Measurements from ENCODE around the gene LSAMP.
A peak's percentile ranks its signal among the peaks of the same experiment; 100 is the strongest.

The LSAMP gene

GRCh38 chr3:115838786-115839185 is 606.5 kb downstream of the LSAMP start:
- no peak for DNase-seq (ENCODE audit: low read depth)

- DNase-seq (ENCODE audit: low read depth), result no peak
These were observed 608.3 kb downstream of the LSAMP start for GRCh38 chr3:115836944-115837343.

DNA sequence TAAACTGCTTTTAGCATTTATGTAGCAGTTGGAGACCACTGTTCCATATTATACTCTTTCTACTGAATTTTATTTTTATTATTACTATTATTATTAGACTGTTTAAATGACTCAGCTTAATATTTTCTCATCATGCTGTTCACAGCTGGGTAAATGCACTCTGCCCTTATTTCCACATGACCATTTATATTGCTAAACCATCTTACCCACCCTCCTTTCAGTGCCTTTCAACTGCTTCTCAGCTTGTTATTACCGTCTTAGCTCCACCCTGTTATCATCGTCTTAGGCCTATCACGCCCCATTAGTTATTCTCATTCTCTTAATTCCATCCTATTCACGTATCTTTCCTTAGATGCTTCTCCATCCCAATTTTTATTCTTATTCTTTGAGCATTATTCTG is 609.3 kb downstream of the LSAMP start:
- DNase-seq (ENCODE audit: low read depth), result no peak

- DNase-seq (ENCODE audit: low read depth), result no peak
These were observed 611.2 kb downstream of the LSAMP start for GRCh38 chr3:115834068-115834467.

DNA sequence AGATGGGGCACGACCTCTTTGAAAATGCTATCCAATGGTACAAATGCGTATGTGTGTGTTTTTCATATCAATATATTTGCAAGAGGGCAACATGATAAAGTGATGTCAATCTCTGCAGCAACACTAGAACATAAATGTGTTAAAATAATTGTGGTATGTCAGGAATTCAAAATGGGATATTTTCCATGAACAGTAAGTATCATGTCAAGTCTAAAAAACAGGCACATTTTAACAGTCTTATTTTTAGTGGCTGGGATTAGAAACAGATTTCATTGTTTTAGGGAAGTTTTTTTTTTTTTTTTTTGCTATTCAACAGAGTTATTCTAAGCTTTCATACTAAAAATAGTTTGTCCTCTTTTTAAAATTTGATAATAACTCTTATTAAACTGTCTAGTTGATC is 612.2 kb downstream of the LSAMP start:
- DNase-seq (ENCODE audit: low read depth), result no peak

DNA sequence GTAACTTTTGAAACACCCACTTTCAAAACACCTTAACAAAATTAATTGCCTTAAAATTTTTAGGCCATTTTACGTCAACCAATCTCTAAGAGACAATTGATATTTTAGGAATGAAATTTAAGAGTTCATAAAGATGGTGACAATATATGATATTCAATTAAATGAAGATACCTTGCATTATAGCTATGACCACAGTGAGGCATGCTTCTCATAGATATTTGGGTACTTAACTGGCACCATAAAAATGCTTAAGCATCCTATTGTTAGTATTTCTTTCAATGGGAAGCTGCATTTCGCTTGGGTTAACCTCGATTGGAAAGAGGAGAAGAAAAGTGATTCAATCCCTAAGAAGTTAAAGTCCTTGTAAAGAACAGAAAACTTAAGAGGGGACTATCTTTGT is 613.0 kb downstream of the LSAMP start:
- DNase-seq (ENCODE audit: low read depth), result no peak

DNA sequence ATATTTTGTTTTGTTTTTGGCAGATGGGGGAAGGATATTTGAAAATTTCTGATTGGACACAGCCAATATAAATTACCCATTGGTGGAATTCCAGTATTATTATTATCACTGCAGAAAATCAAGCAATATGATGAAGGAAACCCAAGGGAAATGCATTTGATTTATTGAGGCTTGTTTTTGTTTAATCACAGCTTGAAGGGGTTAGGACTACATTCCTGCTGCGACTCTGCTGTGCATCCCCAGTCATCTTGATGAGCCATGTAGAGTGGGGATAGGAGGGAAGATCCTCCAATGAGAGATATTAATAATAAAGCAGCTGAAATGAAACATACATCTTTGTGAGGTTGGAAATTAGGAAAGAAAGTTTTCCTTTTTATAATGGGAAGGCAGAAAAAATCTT is 613.4 kb downstream of the LSAMP start:
- no peak for DNase-seq (ENCODE audit: low read depth)

GRCh38 chr3:115830764-115831395 is 614.4 kb downstream of the LSAMP start:
- DNase-seq (ENCODE audit: low read depth), result no peak

DNA sequence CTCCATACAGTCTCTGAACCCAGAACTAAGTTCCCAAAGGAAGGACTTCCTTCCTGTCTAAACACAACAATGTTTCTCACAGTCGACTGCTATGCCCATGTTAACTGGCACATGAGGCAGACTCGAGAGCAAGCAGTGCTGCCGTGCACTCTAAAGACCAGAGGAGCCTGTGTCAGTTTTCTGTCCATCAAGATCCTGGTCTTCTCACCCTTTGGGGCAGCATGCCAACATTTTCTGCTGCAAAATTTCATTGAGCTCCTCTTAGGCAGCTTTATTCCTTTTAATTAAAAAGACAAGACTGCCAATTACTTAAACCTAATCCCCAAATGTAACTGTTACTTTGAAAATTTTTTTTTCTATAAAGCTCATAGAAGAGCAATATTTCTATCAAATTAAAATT is 616.9 kb downstream of the LSAMP start:
- no peak for DNase-seq (ENCODE audit: low read depth)

DNA sequence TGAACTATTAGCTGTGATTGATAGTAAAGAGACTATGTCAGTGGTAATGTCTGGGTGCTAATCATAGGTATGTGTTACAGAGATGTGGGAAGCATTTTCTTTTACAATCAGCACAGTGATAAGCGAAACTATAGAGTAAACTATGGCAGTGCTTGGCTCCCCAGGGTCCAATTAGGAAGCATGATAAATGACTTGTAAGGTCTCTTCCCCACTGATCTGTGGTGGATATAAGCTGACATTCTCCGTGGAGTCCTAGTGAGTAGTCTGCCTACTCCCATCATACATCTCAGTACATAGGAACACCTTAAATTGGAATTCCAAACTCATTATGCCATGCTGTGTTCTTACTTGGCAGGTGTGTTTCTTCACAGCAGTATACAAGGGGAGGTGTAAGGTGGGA is 617.8 kb downstream of the LSAMP start:
- DNase-seq (ENCODE audit: low read depth), result no peak

- DNase-seq (ENCODE audit: low read depth), result no peak
These were observed 620.2 kb downstream of the LSAMP start for GRCh38 chr3:115825046-115825445.

DNA sequence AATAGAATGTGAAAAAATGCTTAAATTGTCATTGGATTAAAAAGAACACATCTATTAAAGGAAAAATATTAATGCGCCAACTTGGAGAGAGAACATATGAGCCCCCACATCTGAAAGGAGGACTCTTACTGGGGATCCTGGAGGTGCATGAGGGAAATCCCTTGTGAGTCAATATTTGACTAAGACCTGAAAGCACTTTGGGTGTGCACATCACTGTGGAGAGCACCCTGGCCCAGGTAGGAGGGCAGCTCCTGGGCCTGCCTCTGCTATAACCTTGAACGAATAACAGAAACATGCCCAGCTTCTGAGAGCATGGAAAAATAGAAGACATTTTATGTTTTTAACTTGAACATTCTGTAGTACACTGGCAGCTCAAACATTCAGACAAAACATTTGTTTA is 622.2 kb downstream of the LSAMP start:
- DNase-seq (ENCODE audit: low read depth), result no peak

GRCh38 chr3:115822579-115822978 is 622.7 kb downstream of the LSAMP start:
- DNase-seq (ENCODE audit: low read depth), result no peak

DNA sequence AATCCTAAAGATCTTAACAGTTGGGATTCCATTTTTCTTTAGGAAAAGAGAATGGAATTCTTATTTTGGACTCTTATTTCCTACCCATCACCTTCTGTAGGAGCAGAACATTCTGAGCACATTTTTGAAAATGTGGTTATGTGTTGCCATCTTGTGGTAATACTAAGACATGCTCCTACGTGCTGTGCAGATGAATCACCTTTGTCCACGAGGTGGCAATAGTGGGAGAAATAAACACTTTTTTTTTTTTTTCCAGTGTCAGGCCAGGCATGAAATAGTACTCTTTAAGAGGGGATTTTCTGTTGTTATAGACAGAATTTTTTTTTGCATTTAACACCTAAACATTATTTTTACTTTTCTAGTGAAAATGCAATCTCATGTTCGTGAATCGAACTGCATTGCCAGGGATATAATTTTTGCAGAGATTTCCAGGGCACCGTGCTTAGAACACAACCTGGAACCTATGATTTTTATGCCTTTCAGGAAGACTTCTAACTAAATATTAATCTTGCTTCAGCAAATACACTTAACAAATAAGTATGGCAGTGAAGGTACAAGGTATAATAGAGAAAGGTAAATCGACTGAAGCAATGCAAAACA is 625.4 kb downstream of the LSAMP start:
- DNase-seq (ENCODE audit: low read depth), result peak; percentile 21

DNA sequence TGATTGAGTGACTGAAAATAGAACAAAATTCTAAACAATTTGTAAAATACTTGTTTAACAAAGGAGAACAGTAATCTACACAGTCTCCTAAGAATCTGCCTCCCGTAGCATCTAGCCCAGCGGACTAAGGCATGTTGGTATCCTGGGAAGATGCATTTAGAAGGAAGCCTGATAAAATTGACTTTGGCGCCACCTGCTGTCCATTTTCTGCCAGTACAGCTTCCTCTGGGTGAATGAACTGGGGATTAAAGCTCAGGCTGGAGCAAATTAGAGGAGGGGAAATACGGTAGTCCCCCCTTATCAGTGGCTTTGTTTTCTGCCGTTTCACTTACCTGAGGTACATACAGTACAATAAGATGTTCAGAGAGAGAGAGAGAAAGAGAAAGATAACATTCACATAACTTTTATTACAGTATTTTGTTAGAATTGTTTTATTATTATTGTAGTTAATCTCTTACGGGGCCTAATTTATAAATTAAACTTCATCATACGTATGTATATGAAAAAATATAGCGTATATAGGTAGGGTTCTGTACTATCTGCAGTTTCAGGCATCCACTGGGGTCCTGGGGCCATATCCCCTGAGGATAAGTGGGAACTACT is 630.4 kb downstream of the LSAMP start:
- peak; percentile 9 for DNase-seq (ENCODE audit: low read depth)

- no peak for DNase-seq (ENCODE audit: low read depth)
These were observed 631.3 kb downstream of the LSAMP start for GRCh38 chr3:115814006-115814405.

- DNase-seq (ENCODE audit: low read depth), result no peak
These were observed 636.5 kb downstream of the LSAMP start for GRCh38 chr3:115808816-115809215.

DNA sequence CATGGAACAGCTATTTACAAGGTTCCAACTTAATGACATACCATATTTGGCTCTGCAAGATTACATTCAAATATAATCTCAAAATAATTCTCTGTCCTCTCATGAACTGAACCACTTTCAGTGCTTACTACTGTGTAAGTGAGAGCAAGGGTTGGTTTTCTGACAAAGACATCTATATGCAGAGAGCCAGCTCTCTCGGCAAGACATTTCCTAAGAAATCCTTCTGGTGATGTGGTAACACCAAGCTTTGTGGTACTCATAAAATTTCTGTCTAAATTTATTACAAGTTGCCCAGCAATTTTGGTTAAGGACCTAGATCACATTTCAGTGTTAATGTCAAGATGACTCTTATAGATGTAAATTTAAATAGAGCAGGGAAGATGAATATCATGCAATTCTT is 637.0 kb downstream of the LSAMP start:
- DNase-seq (ENCODE audit: low read depth), result no peak

GRCh38 chr3:115806501-115806900 is 638.8 kb downstream of the LSAMP start:
- DNase-seq (ENCODE audit: low read depth), result no peak

DNA sequence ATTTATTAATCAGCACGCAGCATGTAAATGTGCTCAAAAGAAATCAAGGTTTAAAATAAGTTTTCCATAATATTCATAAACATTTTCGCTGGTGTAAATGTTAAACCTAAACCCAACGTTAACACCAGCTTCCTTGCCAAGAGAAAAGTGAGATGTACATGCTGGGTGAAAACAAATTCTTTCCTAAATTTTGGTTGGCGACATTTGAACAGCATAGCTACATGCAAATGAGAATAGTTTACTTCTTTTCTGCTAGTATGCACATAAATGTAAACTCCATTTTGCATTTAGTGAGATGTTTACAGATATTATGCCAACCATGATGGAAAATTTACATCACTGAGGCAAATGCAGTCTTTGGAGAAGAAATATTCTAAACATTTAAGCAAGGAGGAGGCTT is 639.8 kb downstream of the LSAMP start:
- no peak for DNase-seq (ENCODE audit: low read depth)

DNA sequence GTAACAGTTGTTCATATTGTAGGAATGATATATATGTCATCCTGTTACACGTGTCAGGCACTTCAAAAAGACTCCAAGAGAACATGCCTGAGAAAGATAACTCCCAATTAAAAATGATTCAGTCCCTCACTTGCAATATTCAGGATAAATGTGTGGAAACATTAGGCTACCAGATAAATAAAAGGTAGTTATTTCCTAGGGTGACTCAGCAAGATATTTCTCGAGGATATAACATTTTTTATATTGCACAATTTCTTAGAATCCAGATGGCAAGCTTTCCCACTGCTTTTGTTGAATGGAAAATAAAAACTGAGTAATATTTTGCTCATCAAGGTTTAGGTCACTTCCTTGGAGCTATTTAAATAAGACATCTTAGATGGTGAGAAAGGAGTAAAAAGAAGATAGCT is 640.6 kb downstream of the LSAMP start:
- DNase-seq (ENCODE audit: low read depth), result no peak

DNA sequence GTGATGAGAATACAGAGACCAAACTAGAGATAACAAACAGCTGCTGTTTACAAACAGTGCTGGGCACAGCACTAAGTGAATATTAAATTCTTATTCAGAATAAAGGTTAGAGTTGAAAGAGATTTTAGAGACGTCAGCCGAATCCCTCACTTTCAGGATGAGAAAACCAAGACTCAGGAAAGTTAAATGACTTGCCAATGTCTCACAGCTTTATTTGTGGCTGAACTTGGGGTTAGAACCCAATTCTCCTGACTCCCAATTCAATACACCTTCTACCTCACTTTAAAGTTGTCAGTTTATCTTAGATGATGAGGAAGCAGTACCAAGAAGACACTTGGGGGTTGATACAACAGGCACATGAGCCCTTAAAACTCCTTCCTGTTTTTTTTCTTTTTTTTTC is 641.1 kb downstream of the LSAMP start:
- no peak for DNase-seq (ENCODE audit: low read depth)

- no peak for DNase-seq (ENCODE audit: low read depth)
These were observed 641.6 kb downstream of the LSAMP start for GRCh38 chr3:115803661-115804060.

GRCh38 chr3:115800489-115801075 is 644.7 kb downstream of the LSAMP start:
- DNase-seq (ENCODE audit: low read depth), result no peak

Data from CMK (cell line).